GM21423 (cell line): Measurements from ENCODE around the gene SLC25A6.
A peak's percentile ranks its signal among the peaks of the same experiment; 100 is the strongest.
"Not testable (repeated sequence)": the region's sequence is repeated elsewhere in the genome, so short reads cannot be mapped to it uniquely, and the experiment has no call there.

Source experiments
- ATAC-seq: cut with Tn5 transposase; IDR thresholded peaks from one replicate; pipeline ENCODE4 v1.9.1; 2021; ENCODE audit warnings: mild to moderate bottlenecking, moderate library complexity; ENCODE audit not compliant: unreplicated experiment

Gene SLC25A6

GRCh38 chrX:1355131-1356046 lies 36.5 kb downstream of the SLC25A6 start:
- ATAC-seq, result no peak

- no peak for ATAC-seq
Measured at GRCh38 chrX:1354036-1355019, 37.6 kb downstream of the SLC25A6 start.

GRCh38 chrX:1351981-1352714 lies 39.8 kb downstream of the SLC25A6 start:
- ATAC-seq, result no peak

- ATAC-seq, result not testable (repeated sequence)
Measured at GRCh38 chrX:1349606-1350005, 42.3 kb downstream of the SLC25A6 start.

GRCh38 chrX:1341545-1342184 lies 50.2 kb downstream of the SLC25A6 start:
- no peak for ATAC-seq

- peak; percentile 22 for ATAC-seq
Measured at GRCh38 chrX:1336948-1337779, 54.7 kb downstream of the SLC25A6 start.

- peak; percentile 58 for ATAC-seq
Measured at GRCh38 chrX:1336331-1336943, 55.5 kb downstream of the SLC25A6 start, which contains the start of gene IL3RA. Gene IL3RA (plus strand): TSS chrX:1336785. CDS start chrX:1341766, 4,981 bp downstream.
